HG02973 (cell line): ENCODE measurements around the gene GAPDHS.

ENCODE experiments used
- ATAC-seq: cut with Tn5 transposase; IDR thresholded peaks from one replicate; pipeline ENCODE4 v1.9.1; 2021; ENCODE audit warnings: moderate library complexity; ENCODE audit not compliant: unreplicated experiment

GAPDHS gene

GRCh38 chr19:35509861-35510625 is 23.2 kb upstream of the GAPDHS start:
- no peak for ATAC-seq

GRCh38 chr19:35510626-35510964 is 22.7 kb upstream of the GAPDHS start:
- no peak for ATAC-seq

GRCh38 chr19:35511337-35511736 is 21.9 kb upstream of the GAPDHS start:
- no peak for ATAC-seq

GRCh38 chr19:35512831-35513627 is 20.2 kb upstream of the GAPDHS start:
- ATAC-seq, result no peak

GRCh38 chr19:35513628-35514281 is 19.5 kb upstream of the GAPDHS start, which contains the start of gene DMKN:
Gene DMKN, minus strand, starts transcription at chr19:35513649. Its CDS starts 174 bp downstream, at chr19:35513475.
- ATAC-seq, result no peak

GRCh38 chr19:35514282-35514809 is 18.9 kb upstream of the GAPDHS start:
- no peak for ATAC-seq

GRCh38 chr19:35516310-35516709 is 16.9 kb upstream of the GAPDHS start:
- ATAC-seq, result no peak

GRCh38 chr19:35517342-35517741 is 15.9 kb upstream of the GAPDHS start:
- ATAC-seq, result no peak

GRCh38 chr19:35518313-35518712 is 14.9 kb upstream of the GAPDHS start:
- no peak for ATAC-seq

- no peak for ATAC-seq
Observed at GRCh38 chr19:35519291-35519690, 14.0 kb upstream of the GAPDHS start.

GRCh38 chr19:35521124-35521743 is 12.0 kb upstream of the GAPDHS start:
- no peak for ATAC-seq

- ATAC-seq, result no peak
Observed at GRCh38 chr19:35522745-35523327, 10.4 kb upstream of the GAPDHS start.

GRCh38 chr19:35524181-35524837 is 8.9 kb upstream of the GAPDHS start:
- ATAC-seq, result no peak

GRCh38 chr19:35525873-35526272 is 7.4 kb upstream of the GAPDHS start:
- ATAC-seq, result no peak

- ATAC-seq, result no peak
Observed at GRCh38 chr19:35528218-35529038, 4.8 kb upstream of the GAPDHS start, which contains the start of gene SBSN. Gene SBSN, minus strand, starts transcription at chr19:35528311. Its CDS starts 30 bp downstream, at chr19:35528281.

- no peak for ATAC-seq
Observed at GRCh38 chr19:35529241-35530218, 3.7 kb upstream of the GAPDHS start.

- ATAC-seq, result no peak
Observed at GRCh38 chr19:35531291-35531690, 2.0 kb upstream of the GAPDHS start.

- ATAC-seq, result no peak
Observed at GRCh38 chr19:35533822-35534392, 651 bp downstream of the GAPDHS start.
